Activated B cell treated with CpG ODN at 0.5 μM for 24 hours (primary cell): ENCODE measurements around the gene RTN4R. TPM values are rescaled to one million over a fixed set of nuclear protein-coding genes. Genes with fewer than 3 reads are reported as not detected.
A peak's percentile ranks its signal among the peaks of the same experiment; 100 is the strongest.

Source experiments
- ATAC-seq: fragments of 200-7000 bp; cut with Tn5 transposase; one replicate; pipeline ENCODE4 v1.10.0; 2021; ENCODE audit warnings: low read depth, mild to moderate bottlenecking, moderate library complexity
- CTCF ChIA-PET: fragments of 350-600 bp; sonication (Branson Sonifier 250); formaldehyde crosslinking; loops from one replicate; lab custom pipeline; 2021; ENCODE audit warnings: antibody characterized with exemption; lab: Charles Lee
- POLR2A ChIA-PET: fragments of 350-600 bp; sonication (Branson Sonifier 250); formaldehyde crosslinking; loops from one replicate; lab custom pipeline; 2021; ENCODE audit warnings: antibody characterized with exemption; lab: Charles Lee
- DNase-seq: peaks from one replicate; pipeline ENCODE4 v3.0.0; 2022
- H3K27ac Mint-ChIP-seq: one replicate; pipeline ENCODE4 v1.8.0; 2020; ENCODE audit warnings: mixed read lengths
- H3K27me3 Mint-ChIP-seq: one replicate; pipeline ENCODE4 v1.8.0; 2021; ENCODE audit warnings: mixed read lengths
- H3K36me3 Mint-ChIP-seq: one replicate; pipeline ENCODE4 v1.8.0; 2021; ENCODE audit warnings: low read depth, mixed read lengths
- H3K4me1 Mint-ChIP-seq: one replicate; pipeline ENCODE4 v1.8.0; 2021; ENCODE audit warnings: mixed read lengths
- H3K4me3 Mint-ChIP-seq: one replicate; pipeline ENCODE4 v1.8.0; 2020; ENCODE audit warnings: mild to moderate bottlenecking, mixed read lengths
- H3K9me3 Mint-ChIP-seq: one replicate; pipeline ENCODE4 v1.8.0; 2020; ENCODE audit warnings: mixed read lengths
- intact Hi-C: fragments of 100-400 bp; cut with micrococcal nuclease; formaldehyde crosslinking; loops from one replicate; pipeline ENCODE4 v1.15.1; 2024
- total RNA-seq: library from RNA; stranded (reverse); gene quantifications from 2 replicates; pipeline ENCODE4 v1.2.3, GENCODE V29; 2022
- TF ChIP-seq, protein P1 (sequence below): fragments of 200-600 bp; IDR thresholded peaks from one replicate; pipeline ENCODE4 v1.8.0; 2022; ENCODE audit warnings: antibody characterized with exemption, mild to moderate bottlenecking

Gene RTN4R
- total RNA-seq, 1 donor from 2014 or later: not detected

DNA sequence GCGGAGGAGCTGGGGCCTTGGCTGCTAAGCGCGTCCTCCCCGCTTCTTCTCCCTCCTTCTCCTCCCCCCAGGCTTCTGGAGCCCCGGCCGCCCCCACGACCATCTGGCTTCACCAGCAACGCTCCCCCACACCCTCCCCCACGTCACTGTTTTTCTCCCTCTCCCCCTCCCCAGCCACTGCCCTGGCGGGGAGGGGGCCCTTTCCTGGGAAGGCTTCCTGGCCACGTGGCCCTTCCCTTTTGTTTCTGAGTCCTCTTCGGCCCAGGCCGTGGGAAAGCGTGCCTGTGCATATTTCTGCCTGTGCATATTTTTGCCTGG lies 27.7 kb downstream of the RTN4R start:
- no peak for ATAC-seq
- Mint-ChIP-seq H3K36me3 (no peaks in the 10 kb centered on the region), H3K4me3 (no peak overlapping the region), H3K27me3 (no peaks in the 10 kb centered on the region), H3K9me3 (no peaks in the 10 kb centered on the region), H3K4me1 (peaks cover 32% of the 10 kb centered on the region), H3K27ac (no peak overlapping the region)
- TF ChIP-seq, protein P1, sequence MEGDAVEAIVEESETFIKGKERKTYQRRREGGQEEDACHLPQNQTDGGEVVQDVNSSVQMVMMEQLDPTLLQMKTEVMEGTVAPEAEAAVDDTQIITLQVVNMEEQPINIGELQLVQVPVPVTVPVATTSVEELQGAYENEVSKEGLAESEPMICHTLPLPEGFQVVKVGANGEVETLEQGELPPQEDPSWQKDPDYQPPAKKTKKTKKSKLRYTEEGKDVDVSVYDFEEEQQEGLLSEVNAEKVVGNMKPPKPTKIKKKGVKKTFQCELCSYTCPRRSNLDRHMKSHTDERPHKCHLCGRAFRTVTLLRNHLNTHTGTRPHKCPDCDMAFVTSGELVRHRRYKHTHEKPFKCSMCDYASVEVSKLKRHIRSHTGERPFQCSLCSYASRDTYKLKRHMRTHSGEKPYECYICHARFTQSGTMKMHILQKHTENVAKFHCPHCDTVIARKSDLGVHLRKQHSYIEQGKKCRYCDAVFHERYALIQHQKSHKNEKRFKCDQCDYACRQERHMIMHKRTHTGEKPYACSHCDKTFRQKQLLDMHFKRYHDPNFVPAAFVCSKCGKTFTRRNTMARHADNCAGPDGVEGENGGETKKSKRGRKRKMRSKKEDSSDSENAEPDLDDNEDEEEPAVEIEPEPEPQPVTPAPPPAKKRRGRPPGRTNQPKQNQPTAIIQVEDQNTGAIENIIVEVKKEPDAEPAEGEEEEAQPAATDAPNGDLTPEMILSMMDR: no peak
- no peak for DNase-seq
- intact Hi-C loops: no loop called here
- ChIA-PET CTCF (interaction anchor here (3.7 kb wide), 1 partner anchor 84 kb away, joined by 13 read pairs; no protein-coding TSS in a partner anchor), POLR2A (no interaction called here)

GRCh38 chr22:20239676-20240446 lies 28.3 kb downstream of the RTN4R start:
- intact Hi-C loops: loop anchor here (5.0 kb wide), 1 partner anchor 47 kb away; no protein-coding TSS in a partner anchor

DNA sequence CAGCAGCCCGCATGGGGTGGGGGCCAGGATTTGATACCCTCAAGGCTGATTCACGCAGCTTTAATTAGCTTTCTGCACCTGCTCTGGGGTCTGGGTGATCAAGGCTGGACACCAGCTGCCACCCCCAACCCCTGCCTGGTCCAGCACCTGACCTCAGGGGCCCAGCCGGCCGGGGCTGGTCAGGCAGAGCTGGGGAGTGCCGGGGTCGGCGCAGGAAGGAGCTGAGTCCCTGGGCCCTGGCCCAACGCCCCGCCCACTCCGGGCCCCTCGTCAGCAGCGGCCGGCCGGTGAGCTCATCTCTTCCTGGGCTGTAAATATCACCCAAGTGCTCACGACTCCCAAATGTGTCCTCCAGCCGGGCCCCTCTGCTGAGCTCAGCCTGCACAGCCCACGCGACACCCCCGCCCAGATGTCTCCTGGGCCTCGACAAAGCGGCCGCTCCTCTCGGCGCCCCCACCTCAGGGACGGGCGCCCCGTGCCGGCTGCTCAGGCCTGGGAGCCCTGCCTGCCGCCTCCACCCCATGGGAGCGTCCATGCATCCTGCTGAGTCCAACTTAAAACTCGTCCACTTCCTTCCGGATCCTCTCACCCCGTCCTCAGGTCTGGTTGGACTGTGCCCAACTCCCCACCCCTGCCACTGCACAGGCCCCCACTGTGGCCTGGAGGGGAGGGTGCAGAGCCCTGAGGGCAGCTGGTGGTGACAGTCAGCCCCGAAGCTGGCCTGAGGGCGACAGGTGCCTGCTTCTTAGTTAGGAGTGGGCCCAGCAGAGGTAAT lies 29.0 kb downstream of the RTN4R start:
- Mint-ChIP-seq H3K27me3 (no peaks in the 10 kb centered on the region), H3K9me3 (no peaks in the 10 kb centered on the region), H3K4me1 (peaks cover 20% of the 10 kb centered on the region), H3K27ac (no peak overlapping the region), H3K4me3 (no peak overlapping the region), H3K36me3 (no peaks in the 10 kb centered on the region)
- ATAC-seq (peak; percentile 30), DNase-seq (no peak)
- ChIA-PET POLR2A (no interaction called here), CTCF (interaction anchor here (1.5 to 3.7 kb wide), 2 partner anchors 25 to 82 kb away, joined by 4 to 13 read pairs; no protein-coding TSS in a partner anchor)
- TF ChIP-seq, protein P1: no peak
- intact Hi-C loops: loop anchor here (1.0 to 5.0 kb wide), 4 partner anchors 8 to 269 kb away; no protein-coding TSS in a partner anchor

More at GRCh38 chr22:20239676-20240446, 28.3 kb downstream of the RTN4R start:
- ATAC-seq (no peak), DNase-seq (no peak)
- no peak overlapping the region for H3K4me3 Mint-ChIP-seq
- H3K4me1 Mint-ChIP-seq: peaks cover 26% of the 10 kb centered on the region
- no peaks in the 10 kb centered on the region for H3K36me3 Mint-ChIP-seq
- H3K27ac Mint-ChIP-seq: no peak overlapping the region
- ChIA-PET POLR2A (no interaction called here), CTCF (interaction anchor here (3.7 kb wide), 1 partner anchor 83 kb away, joined by 13 read pairs; no protein-coding TSS in a partner anchor)
- H3K27me3 Mint-ChIP-seq: no peaks in the 10 kb centered on the region
- no peaks in the 10 kb centered on the region for H3K9me3 Mint-ChIP-seq
- TF ChIP-seq, protein P1: no peak

DNA sequence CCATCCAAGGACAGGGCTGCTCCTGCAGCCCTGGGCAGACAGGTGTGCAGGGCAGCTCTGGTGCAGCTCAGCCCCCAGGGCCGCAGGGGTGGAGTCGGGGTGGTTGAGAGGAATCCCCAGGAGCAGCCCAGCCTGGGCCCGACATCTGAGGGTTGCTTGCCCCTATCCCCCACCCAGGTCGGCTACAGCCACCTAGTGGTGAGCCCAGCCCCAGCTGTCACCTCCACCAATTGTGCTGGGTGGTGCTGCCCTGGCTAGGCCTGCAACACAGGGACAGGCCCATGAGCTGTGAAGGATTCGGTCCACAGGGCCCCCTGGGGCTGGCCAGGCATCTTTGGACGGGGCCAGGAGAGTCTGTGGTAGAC lies 29.6 kb downstream of the RTN4R start:
- DNase-seq (peak; percentile 39), ATAC-seq (peak; percentile 85)
- H3K27ac Mint-ChIP-seq: no peak overlapping the region
- POLR2A ChIA-PET: no interaction called here
- no peak overlapping the region for H3K4me3 Mint-ChIP-seq
- intact Hi-C loops: loop anchor here (1.0 to 5.0 kb wide), 4 partner anchors 9 to 268 kb away; no protein-coding TSS in a partner anchor
- no peaks in the 10 kb centered on the region for H3K36me3 Mint-ChIP-seq
- H3K9me3 Mint-ChIP-seq: no peaks in the 10 kb centered on the region
- CTCF ChIA-PET: interaction anchor here (1.2 to 3.7 kb wide), 3 partner anchors 9 to 82 kb away, joined by 3 to 13 read pairs (median 4); no protein-coding TSS in a partner anchor
- peaks cover 14% of the 10 kb centered on the region for H3K4me1 Mint-ChIP-seq
- no peaks in the 10 kb centered on the region for H3K27me3 Mint-ChIP-seq
- TF ChIP-seq, protein P1: no peak
